K562 (cell line): Measurements from ENCODE around the gene SULT2B1. TPM values are rescaled to one million over a fixed set of nuclear protein-coding genes. Genes with fewer than 3 reads are reported as not detected.

Experiments used
- AFF4 ChIP-seq: sonication (generic); formaldehyde crosslinking; IDR thresholded peaks from 2 replicates; pipeline ENCODE4 v1.8.0; 2023; ENCODE audit warnings: mild to moderate bottlenecking, missing genetic modification reagents
- ARID3B ChIP-seq: fragments of 250-450 bp; sonication (Bioruptor Pico); IDR thresholded peaks from 2 replicates; pipeline ENCODE4 v1.4.0; 2020; ENCODE audit warnings: borderline replicate concordance
- ATF1 ChIP-seq, 2 experiments: fragments of 450-650 bp in 1 of 2; IDR thresholded peaks; 2 replicates each; pipeline ENCODE4 v1.6.1; 2016; ENCODE audit warnings: missing compliant biosample characterization in 1 of 2, missing genetic modification characterization in 1 of 2
- CCAR2 ChIP-seq: fragments of 200-400 bp; formaldehyde crosslinking; IDR thresholded peaks from 2 replicates; pipeline ENCODE4 v1.6.1; 2017; ENCODE audit warnings: mild to moderate bottlenecking, low read depth, low read length
- HDAC8 ChIP-seq: fragments of 450-650 bp; IDR thresholded peaks from 2 replicates; pipeline ENCODE4 v1.6.1; 2016; ENCODE audit warnings: mild to moderate bottlenecking, missing genetic modification characterization, moderate library complexity, missing compliant biosample characterization
- IRF9 ChIP-seq: fragments of 450-650 bp; IDR thresholded peaks from 2 replicates; pipeline ENCODE4 v1.6.1; 2016; ENCODE audit warnings: missing biosample characterization, missing genetic modification characterization
- KHSRP ChIP-seq: fragments of 450-650 bp; IDR thresholded peaks from 2 replicates; pipeline ENCODE4 v1.6.1; 2017
- LCOR ChIP-seq: sonication (generic); formaldehyde crosslinking; IDR thresholded peaks from 2 replicates; pipeline ENCODE4 v1.8.0; 2022; ENCODE audit warnings: mild to moderate bottlenecking, missing genetic modification reagents
- MYBL2 ChIP-seq, 2 experiments: fragments of 450-650 bp in 1 of 2; sonication (generic) in 1 of 2; formaldehyde crosslinking in 1 of 2; IDR thresholded peaks; 2 replicates each; pipeline versions ENCODE4 v1.6.1 to v1.8.1; 2017 to 2022; ENCODE audit warnings: borderline replicate concordance in 1 of 2, inconsistent platforms in 1 of 2, low read depth in 1 of 2, mild to moderate bottlenecking in 1 of 2, missing genetic modification reagents in 1 of 2, moderate library complexity in 1 of 2
- SIRT6 ChIP-seq: IDR thresholded peaks from one replicate; pipeline ENCODE4 v1.6.1; 2012; ENCODE audit warnings: low read depth, mild to moderate bottlenecking, control low read depth, inconsistent platforms, low read length, moderate library complexity
- SREBF1 ChIP-seq: fragments of 150-350 bp; IDR thresholded peaks from 2 replicates; pipeline ENCODE4 v1.6.1; 2014; ENCODE audit warnings: antibody characterized with exemption, low read depth, low read length, borderline replicate concordance
- TEAD4 ChIP-seq, 2 experiments: sonication (generic) in 1 of 2; formaldehyde crosslinking in 1 of 2; IDR thresholded peaks; 2 replicates each; pipeline versions ENCODE4 v1.6.1 to v1.8.0; 2012 to 2022; ENCODE audit warnings: borderline replicate concordance in 1 of 2, inconsistent platforms in 1 of 2, low read length in 1 of 2, mild to moderate bottlenecking in 1 of 2, missing genetic modification reagents in 1 of 2
- ZBTB26 ChIP-seq: fragments of 450-650 bp; formaldehyde crosslinking; IDR thresholded peaks from 2 replicates; pipeline ENCODE4 v1.4.0; 2022; ENCODE audit warnings: missing genetic modification characterization
- ZBTB5 ChIP-seq: fragments of 450-650 bp; IDR thresholded peaks from 2 replicates; pipeline ENCODE4 v1.6.1; 2017; ENCODE audit warnings: antibody characterized with exemption
- ZNF561 ChIP-seq: fragments of 450-650 bp; formaldehyde crosslinking; conservative IDR thresholded peaks from 2 replicates; pipeline ENCODE4 v1.4.0; 2020; ENCODE audit warnings: mild to moderate bottlenecking, moderate library complexity
- ZNF77 ChIP-seq: fragments of 250-450 bp; sonication (Bioruptor Pico); IDR thresholded peaks from 2 replicates; pipeline ENCODE4 v1.5.0; 2020
- polyA plus RNA-seq, 8 experiments: library from polyadenylated mRNA; depleted of rRNA in 4 of 8; stranded (reverse) in 5 of 8; unstranded in 3 of 8; fragments of >200 nt; fragmentation: Nextera tagmentation in 2 of 8; fragmentation: Illumina TruSeq in 1 of 8; extraction: Ambion mirVana in 2 of 8; extraction: Trizol in 1 of 8; gene quantifications; 2 replicates each; pipeline versions ENCODE4 v1.2.1 to v1.2.3, GENCODE V29; 2011 to 2014; ENCODE audit warnings: inconsistent platforms in 1 of 8, missing spikeins in 1 of 8
- total RNA-seq, 7 experiments: library from RNA; depleted of rRNA in 6 of 7; stranded (reverse); fragments of >200 nt in 6 of 7; fragmentation: Illumina TruSeq in 2 of 7; extraction: Trizol in 2 of 7; gene quantifications; 2 replicates each; pipeline versions ENCODE4 v1.2.1 to v1.2.3, GENCODE V29; 2011 to 2021; ENCODE audit warnings: low replicate concordance in 1 of 7

The SULT2B1 gene
- total and polyA plus RNA-seq, 9 of the 15 experiments (the other 6 are each of a cell fraction or from before 2014, with no cell fraction given) = 0.09 to 0.62 (median 0.22) TPM; not detected in 2

- TF ChIP-seq TEAD4 (IDR thresholded peaks at IDR 0.05; ENCODE audit: low read length) = peak; percentile 75
- TF ChIP-seq TEAD4 (CRISPR knock-in tag; IDR thresholded peaks at IDR 0.05; ENCODE audit: borderline replicate concordance) = no peak
- no peak for TF ChIP-seq ZNF77
- TF ChIP-seq AFF4 (CRISPR knock-in tag) = no peak
- TF ChIP-seq MYBL2 (IDR thresholded peaks at IDR 0.05; ENCODE audit: low read depth) = no peak
- no peak for TF ChIP-seq MYBL2 (CRISPR knock-in tag; IDR thresholded peaks at IDR 0.05; ENCODE audit: borderline replicate concordance)
- no peak for TF ChIP-seq CCAR2
- no peak for TF ChIP-seq ZBTB5
- TF ChIP-seq KHSRP = no peak
- no peak for TF ChIP-seq SIRT6
- no peak for TF ChIP-seq IRF9 (tag)
- TF ChIP-seq ATF1 (CRISPR knock-in tag; IDR thresholded peaks at IDR 0.05) = no peak
- TF ChIP-seq ATF1 (tag; IDR thresholded peaks at IDR 0.05) = no peak
- TF ChIP-seq SREBF1 = no peak
- TF ChIP-seq LCOR (CRISPR knock-in tag) = no peak; the same call in 1 of the 2 replicates
- TF ChIP-seq HDAC8 = no peak
- TF ChIP-seq ARID3B (CRISPR knock-in tag) = no peak
- TF ChIP-seq ZBTB26 = no peak
- TF ChIP-seq ZNF561 (CRISPR knock-in tag) = no peak
These were observed 81.4 kb downstream of the SULT2B1 start (continued) for GRCh38 chr19:48633148-48634035.
